ENCODE measurements around the gene SORCS1.

DNA sequence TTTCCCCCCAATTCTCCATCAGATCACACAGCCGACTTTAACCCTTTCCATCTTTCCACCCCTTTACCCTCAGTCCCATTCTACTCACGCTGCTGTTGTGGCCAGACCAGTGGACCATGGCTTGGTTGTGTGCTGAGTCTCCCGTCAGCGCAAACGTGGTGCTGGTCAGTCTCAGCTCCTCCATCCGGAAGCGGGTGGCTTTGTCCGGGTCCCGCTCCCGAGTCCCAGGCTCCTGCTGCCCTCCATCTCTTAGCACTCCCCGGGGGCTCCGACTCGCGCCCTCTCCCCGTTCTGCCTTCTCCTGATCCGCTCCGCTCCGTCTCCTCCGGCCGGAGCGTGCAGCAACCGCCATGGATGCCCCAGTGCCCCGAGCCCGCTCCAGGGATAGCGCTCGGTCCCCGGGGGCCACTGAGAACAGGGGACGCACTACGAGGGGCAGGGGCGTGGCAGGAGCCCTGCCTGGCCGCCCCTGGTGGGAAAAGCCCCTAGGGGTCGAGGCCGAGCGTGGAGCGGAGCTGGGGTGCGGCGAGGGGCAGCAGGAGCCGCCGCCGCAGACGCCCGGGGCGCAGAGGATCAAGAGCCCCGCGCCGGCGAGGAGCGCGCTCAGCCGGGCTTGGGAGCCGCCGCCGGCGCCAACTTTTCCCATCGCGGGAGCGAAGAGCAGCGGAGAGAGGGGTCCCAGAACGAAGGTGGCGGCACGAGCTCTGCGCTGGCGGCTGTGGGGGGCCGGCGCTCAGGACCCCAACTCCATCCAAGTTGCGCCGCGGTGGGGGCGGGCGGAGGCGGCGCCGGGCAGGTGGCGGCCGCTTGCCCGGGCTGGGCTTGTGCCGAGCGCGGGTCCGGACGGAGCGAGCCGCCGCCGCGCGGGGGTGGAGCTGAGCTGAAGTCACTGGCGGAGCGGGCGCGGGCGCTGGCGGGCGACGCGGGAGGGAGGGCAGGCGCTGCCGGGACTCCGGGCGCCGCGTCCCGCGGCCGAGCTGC, at the start of gene SORCS1:
- TF ChIP-seq ELF4 (IDR thresholded peaks at IDR 0.05) (no peak), FOXM1 (IDR thresholded peaks at IDR 0.05; ENCODE audit: borderline replicate concordance) (no peak), ARNT (IDR thresholded peaks at IDR 0.05) (no peak), LEF1 (IDR thresholded peaks at IDR 0.05; ENCODE audit: borderline replicate concordance) (no peak), SP1 (IDR thresholded peaks at IDR 0.05) (no peak), CTBP1 (IDR thresholded peaks at IDR 0.05; ENCODE audit: borderline replicate concordance) (no peak), BHLHE40 (IDR thresholded peaks at IDR 0.05; ENCODE audit: borderline replicate concordance) (no peak), FOXA1 (IDR thresholded peaks at IDR 0.05) (no peak), TARDBP (IDR thresholded peaks at IDR 0.05) (no peak), ZNF384 (IDR thresholded peaks at IDR 0.05) (no peak), FOXK2 (IDR thresholded peaks at IDR 0.05) (no peak)
- TF ChIP-seq, protein P1, sequence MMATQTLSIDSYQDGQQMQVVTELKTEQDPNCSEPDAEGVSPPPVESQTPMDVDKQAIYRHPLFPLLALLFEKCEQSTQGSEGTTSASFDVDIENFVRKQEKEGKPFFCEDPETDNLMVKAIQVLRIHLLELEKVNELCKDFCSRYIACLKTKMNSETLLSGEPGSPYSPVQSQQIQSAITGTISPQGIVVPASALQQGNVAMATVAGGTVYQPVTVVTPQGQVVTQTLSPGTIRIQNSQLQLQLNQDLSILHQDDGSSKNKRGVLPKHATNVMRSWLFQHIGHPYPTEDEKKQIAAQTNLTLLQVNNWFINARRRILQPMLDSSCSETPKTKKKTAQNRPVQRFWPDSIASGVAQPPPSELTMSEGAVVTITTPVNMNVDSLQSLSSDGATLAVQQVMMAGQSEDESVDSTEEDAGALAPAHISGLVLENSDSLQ (IDR thresholded peaks at IDR 0.05): no peak

Data from HEK293T (cell line).